ENCODE data around the gene TSNAX.

Gene TSNAX

DNA sequence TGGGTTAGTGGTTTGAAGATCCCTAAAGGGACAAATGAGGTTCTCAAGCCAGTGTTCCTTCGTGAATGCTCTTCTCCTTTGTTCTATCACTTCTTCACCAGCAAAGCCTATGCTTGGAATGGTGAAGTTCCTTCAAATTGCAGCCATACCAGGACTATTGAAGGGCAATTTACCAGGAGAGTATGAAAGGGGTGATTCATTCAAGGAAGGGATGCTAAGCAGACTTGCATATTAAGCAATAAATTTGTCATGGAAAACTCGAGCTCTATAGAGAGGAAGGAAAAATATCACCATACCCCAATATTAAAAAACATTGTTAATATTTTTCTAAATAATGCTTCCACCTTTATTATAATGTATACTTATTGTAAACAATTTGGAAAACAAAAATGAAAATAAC lies 9.3 kb upstream of the TSNAX start:
- DNase-seq = no peak

DNA sequence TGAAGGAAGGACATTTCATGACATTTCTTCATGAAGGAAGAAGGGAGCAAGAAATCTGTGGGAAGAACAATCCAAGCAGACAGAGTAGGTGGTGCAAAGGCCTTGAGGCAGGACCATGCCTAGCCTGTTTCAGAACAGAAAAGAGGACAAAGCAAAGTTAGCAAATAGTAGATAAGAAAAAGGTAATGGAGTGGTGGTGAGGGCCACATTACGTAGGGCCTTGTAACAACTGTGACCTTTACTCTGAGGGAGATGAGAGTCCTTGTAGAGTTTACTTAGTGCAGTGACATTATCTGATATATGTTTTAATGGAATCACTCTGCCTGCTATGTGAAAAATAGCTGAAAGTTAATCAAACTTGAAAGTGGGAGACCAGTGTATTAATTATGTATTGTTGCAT lies 6.4 kb upstream of the TSNAX start:
- no peak for DNase-seq

DNA sequence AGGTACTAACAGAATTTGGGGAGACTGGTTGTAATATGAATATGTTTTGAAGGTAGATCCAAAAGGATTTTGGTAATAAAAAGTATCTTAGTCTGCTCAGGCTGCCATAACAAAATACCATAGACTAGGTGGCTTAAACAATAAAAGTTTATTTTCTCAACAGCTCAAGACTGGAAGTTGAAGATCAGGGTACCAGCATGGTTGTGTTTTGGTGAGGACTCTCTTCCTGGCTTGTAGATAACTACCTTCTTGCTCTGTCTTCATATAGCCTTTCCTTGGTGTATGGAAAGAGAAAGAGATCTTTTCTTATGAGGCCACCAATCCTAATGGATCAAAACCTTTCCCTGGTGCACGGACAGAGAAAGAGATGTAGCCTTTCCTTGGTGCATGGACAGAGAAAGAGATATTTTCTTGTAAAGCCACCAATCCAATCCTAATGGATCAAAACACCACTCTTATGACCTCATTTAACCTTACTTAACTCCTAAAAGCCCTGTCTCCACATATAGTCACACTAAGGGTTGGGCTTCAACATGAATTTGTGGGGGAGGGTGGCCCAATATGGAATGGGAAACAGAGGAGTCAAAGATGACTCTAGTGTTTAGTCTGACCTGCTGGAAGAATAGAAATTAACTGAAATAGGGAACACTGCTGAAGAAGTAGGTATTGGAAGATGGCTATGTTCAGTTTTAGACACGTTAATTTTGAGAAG lies 5.4 kb upstream of the TSNAX start:
- DNase-seq = no peak

DNA sequence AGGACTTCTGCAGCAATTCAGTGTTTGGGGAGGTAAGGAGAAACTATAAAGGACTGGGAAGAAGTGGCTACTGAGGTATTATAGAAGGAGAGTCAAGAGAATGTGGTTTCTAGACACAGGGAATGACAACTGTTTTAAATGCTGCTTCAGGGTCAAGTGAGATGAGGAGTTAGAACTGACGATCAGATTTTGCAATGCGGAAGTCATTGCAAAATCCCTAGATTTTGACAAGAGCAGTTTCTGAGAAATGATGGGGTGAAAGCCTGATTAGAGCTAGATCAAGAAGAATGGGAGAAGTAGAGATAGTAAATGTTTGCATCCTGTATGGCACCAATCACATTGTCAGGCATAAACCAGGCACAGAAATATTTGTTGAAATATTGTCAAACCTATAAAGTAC lies 4.7 kb upstream of the TSNAX start:
- DNase-seq = no peak

DNA sequence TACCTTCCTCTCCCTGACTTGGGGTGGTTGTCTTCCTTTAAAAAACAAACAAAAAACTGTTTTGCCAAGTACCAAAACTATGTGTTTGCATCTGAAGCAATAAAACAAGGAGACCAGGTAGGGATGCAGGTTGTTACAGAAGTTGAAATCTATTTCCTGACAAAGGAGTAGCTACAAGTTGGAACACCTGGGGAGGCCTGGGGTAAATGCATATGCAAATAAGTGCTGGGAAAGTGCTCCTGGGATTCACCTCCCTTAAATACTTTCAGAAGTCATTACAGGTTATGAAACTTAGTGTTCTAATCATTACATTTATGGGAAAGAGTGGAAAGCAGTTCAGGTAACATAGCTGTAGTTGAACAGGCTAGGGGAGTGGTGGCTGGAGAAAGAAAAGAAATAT lies 1.9 kb upstream of the TSNAX start:
- no peak for DNase-seq

DNA sequence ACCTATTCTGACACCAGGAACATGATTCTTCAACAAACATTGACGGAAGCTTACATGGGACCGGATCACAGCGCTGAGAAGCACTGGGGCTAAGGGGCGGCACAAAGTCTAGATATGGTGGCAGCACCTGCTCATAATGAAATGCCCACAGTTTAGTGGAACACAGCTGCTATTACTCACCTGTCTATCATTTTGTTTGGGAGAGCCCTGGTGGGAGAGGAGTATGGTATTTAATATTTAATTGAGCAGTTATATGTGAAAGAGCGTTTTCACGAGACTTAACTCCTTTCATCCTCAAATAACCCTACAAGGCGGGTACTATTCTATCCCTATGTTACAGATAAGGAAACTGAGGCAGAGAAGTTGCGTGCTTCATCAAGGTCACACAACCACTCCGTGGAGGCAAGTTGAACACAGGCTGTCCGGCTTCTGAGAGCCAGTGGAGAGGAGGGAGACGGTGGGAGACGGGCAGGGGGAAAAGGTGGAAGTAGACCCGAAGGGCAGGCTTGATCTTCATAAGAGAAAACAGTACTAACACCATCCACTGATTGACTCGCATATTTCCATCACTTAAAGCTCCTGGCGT lies 790 bp upstream of the TSNAX start:
- DNase-seq = no peak

DNA sequence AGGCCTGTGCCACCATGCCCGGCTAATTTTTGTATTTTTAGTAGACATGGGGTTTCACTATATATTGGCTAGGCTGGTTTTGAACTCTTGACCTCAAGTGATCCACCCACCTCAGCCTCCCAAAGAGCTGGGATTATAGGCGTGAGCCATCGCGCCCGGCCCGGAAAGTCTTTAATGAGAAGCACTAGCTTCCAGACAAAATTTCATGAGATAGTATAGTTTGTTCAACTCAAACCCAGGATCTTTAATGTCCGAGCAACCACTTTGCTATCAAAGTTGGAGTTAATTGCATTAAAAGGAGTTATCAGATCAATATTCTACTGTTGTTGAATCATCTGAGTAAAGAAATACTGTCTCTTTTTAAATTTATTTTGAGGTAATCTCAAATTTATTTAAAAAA lies 4.8 kb downstream of the TSNAX start:
- DNase-seq = no peak

DNA sequence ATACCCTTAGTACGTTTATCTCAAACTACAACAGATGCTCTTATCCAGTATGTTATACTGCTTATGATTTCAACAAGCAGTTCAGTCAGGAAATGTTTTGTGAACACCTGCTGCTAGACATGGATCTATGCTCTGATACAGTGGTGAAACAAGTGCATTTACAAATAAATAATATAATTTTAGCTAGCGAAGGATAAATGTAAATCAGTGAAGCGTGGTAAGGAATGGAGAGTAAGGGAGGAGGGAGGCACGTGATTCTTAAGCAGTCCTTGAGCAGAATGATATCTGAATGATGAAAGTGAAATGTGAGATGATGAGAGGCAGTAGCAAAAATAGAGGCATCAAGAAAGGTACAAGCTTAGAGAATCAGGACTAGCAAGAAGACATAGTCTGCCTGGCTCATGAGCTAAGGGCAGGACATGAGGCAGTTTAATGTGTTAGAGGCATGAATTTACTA lies 6.3 kb downstream of the TSNAX start:
- DNase-seq = no peak

DNA sequence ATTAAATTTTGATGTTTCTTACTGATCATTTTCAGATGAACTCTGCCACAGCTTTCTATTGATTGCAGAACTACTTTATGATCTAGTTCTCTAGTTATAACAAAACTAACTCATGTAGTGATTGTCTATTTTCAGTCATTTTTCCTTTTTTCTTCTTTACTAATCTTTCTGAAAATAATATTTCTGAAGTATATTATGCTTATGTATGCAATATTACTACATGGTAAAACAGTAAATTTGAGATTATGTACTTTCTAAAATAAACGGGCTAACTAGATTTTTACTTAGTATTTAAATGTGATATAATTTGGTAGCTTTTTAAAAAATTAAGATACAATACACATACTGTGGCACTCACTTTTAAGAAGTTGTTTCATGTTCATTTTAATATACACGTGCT lies 7.6 kb downstream of the TSNAX start:
- DNase-seq = no peak

DNA sequence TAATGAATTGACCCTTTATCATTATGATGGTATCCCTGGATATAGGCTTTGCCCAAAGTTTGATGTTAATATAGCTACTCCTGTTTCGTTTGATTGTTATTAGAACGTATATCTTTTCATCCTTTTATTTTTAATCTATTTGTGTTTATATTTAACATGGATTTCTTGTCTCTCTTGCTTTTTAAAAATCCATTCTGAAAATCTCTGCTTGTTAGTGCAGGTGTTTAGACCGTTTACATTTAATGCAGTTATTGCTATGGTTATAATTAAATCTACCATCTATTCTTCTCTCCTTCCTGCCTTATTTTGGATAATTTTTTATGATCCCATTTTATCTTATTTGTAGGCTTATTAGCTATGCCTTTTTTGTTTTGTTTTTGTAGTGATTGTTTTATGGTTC lies 12.4 kb downstream of the TSNAX start:
- DNase-seq = no peak

DNA sequence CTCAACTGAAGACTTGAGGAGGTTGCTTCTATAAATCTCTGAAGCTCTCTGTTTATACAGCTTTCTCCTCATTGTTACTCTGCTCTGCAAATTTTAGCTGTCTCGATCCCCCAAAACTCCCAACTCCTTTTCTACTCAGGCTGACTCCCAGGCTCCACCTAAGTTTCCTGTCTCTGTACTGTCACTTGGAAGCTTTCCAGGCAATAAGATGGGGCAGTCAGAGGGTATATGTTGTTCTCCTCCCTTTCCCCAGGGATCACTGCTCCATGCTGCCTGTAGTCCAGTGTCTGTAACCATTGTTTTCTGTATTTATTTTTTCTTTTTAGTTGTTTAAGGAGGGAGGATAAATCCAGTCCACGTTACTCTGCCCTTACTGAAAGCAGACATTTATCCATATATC lies 13.4 kb downstream of the TSNAX start:
- DNase-seq = no peak

DNA sequence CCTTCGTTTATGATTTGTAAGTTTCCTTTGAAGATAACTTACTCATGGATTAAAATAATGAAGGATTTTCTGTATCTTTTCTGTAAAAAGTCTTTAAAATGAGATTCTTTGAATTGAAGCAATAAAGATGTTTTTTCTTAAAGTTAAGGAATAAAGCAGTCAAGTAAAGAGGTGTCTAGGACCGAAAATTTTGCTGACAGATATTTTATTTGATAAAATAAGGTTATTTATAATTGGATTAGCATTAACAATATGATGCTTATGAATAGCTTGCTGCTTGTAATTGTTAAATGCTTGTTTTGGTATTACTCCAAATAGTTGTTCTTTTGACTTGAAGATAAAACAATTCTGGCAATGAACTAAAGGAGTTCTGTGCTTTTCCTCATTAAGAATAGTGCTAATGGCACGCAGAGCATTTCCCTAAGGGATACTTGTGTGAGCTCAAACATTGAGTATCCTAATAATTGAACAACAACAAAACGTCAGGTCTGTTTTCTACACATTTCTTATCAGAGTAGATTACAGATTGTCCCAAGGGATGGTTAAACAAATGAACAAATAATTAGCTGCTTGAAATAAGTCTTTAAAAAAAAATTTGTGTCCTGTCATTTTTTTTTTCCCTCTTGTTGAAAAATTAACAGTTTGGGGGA lies 16.6 kb downstream of the TSNAX start:
- DNase-seq = no peak

DNA sequence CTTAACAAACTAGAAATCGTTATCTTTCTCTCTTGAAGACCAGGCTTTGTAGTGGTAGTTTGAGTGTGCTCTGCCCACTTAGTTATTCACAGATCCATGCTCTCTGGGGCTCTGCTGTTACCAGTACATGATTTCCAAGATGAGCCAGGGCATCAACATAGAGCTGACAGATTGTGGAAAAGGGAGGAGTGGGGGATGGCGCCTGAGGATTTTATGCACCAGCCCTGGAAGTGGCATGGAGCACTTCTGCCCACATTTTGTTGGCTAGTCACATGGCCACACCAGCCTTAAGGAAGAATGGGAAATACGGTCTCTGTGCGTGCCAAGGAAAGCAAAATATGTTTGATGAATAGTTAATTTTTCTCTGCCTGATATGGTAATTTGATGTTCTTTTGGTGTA lies 18.2 kb downstream of the TSNAX start:
- no peak for DNase-seq

DNA sequence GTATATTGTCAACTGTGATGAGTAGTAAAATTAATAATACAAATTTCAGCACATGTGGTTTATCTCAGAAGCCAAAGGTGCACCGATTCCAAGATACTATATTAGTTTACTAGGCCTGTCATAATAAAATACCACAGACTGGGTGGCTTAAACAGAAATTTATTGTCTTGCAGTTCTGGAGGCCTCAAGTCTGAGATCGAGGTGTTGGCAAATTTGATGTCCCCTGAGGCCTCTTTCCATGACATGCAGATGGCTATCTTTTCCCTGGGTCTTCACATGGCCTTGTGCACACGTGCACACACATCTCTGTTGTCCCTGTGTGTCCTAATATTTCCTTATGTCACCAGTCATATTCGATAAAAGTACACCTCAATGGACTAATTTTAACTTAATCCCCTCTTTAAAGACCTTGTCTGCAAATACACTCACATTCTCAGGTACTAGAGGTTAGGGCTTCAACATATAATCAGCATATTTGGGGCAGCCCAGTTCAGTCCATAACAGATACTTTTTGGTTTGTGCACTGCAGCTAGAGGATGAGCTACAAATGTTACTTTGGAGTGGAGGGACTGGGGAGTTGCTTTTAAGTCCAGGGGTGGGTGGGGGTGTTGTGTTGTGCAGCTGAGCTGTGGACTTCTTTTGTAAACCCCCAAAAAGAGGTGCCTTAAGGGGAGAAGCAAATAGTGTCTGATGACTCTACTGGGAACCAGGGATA lies 21.4 kb downstream of the TSNAX start:
- DNase-seq = no peak

DNA sequence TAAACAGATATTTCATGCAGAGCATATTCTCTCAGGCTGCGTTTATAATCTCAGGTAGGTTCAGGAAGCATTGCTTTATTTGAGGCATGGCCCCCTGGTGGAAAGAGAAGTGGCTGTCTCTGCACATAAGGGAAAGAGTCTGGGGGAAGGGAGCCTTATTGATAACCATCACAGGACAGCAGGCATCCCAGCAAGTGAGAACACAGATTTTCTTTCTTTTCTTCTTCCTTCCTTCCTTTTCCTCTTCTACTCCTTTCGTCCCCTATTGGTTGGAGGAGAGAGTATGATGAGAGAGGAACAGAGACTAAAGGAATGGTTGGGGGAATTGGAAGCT lies 21.9 kb downstream of the TSNAX start:
- DNase-seq = peak; percentile 48

DNA sequence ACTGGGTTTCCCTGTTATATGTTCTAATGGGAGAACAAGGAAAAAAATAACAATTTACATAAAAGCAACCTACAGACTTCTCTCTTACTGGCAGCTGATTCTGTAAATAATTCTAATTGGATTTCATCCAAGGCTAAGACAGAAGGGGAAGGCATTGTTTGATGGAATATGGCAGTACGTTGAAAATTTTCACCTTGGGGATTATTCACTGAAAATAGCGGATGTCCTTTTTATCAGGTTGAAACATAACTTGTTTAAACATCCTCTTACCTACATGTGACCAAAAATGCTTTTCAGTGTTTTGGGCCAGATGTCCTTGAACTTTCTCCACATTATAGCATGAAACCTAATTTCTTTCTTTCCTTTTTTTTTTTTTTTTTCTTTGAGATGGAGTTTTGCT lies 24.9 kb downstream of the TSNAX start:
- no peak for DNase-seq

DNA sequence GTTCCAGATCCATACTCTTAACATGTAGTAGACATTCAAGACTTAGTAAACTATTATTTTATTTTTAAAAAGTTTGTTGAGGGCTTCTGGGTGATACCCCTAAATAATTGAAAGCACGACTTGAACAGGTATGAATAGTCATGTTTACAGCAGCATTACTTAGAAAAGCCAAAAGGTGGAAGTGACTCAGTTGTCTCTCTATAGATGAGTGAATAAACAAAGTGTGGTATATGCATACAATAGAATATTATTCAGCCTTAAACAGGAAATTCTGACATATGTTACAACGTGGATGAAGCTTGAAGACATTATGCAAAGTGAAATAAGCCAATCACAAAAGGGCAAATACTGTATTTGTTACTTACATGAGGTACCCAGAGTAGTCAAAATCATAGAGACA lies 26.5 kb downstream of the TSNAX start:
- no peak for DNase-seq

DNA sequence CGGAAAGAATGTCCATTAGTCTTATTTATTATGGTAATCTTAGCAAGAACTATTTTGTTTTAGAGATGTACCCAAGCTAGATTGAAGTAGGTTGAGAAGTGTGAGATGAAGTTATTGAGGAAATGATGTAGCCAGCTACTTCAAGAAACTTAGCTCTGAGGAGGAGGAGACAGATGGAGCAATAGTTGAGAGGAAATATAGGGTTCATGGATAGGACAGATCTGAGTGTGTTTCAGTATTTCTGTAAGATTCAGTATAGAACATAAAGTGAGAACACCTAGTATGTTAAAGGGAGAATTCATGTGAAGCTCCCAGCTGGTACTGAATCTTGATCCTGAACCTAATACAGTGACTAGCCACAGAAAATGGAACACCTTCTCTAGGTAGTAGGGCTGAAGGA lies 28.9 kb downstream of the TSNAX start:
- DNase-seq = no peak

DNA sequence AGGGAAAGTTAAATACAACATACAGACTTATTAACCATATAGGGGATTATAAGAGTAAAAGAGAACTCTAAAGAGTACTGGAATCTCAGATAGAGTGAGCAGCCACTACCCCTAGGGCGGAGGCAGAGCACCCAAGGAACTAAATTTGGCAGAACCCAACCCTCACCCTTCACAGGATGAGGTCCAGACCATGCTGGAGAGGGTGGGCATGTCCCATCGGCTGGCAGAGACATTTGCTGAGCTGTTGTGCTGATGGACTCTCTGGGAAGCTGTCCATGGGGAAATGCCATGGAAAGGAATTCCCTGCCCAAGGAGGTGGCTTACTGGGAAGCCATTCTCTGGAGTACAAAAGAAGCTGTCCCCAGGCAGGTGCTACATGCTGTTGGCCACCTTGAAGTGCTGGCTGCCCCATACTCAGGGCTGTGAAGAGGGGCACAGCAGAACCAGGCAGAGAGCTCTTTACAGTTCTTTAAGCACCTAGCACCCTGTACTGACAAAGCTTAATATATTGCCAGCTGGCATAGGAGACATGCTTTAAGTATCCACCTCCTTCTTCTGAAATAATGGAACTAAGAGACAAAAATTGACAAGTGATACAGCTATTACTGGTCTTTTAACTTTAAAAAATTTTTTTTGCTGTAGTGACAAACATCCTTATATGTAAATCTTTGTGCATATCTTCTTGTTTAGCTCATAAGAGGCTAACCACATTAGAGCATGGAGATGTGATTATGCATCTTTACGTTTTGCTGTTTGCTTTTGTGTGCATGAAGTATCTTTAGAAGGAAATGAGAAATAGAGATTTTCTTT lies 29.6 kb downstream of the TSNAX start:
- no peak for DNase-seq

DNA sequence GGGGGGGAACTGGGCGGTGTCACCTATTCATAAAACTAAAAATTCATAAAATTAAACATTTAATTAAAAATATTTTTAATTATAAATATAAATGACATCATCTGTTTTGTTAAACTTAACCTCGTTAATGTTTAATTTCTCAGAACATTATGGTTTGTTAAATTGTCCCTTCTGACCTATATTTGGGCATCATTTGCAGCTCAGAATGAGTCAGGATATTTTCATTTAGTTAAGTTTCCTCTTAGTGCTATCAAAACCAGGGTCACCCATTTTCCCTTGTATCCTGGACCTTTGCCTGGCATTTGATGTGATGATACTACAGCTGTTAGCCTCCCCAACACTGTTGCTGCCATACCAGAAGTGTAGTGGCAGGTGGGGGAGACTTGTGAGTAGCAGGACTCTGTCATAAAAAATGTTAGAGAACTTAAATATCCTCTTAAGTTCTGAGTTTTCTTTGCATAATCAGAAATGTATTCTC lies 30.3 kb downstream of the TSNAX start:
- DNase-seq = no peak

DNA sequence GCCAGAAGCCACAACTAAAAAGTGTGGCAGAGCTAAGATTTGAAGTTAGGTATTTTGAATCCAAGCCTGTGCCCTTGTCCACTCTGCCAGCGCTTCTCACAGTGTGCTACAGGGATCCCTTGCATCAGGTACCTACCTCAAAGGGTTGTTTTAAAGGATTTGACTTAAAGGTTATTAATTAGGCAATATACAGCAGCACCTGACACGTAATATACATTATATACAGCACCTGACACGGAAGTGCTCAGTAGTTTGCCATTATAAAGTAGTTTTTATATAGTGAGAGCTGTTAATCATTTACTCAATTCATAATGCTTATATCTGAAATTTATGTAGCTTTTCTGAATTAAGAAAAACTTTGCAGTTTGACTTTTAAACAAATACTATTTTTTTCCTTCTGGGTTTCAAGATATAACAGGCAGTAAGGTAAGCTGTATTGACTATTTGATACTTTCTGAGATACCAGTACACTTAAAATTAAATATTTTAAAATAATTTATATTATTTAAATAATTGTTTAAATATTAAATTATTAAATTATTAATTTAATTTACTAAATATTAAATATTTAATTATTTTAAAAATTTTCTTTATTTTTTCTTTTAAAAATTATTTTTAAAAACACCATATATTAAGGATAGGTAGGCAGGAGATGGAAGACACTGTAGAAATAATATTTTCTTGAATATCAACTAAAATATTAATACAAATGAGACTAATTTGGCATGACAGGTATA lies 33.3 kb downstream of the TSNAX start:
- DNase-seq = no peak

DNA sequence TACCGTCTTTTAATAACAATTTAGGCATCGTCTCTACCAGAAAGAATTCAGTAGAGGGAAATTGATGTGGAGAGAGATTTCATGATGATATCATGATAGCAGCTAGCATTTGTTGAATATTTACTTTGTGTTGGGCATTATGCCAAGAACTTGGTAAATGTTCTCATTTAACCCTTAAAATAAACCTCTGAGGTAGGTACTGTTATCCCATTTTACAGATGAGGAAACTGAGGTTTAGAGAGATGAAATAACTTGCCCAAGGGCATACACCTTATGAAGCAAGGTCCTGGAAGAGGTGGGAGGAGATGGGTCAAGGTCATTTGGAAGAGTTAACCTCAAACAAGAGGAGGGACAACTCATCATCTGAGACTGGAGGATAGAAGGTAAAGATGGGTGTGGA lies 34.8 kb downstream of the TSNAX start:
- DNase-seq = no peak

All from CD4-positive, alpha-beta T cell treated with Interleukin-17A for 1 hour (primary cell).